WTC11 (cell line): ENCODE measurements around the gene NEDD8.

Source experiments
- CREB1 ChIP-seq: sonication (generic); formaldehyde crosslinking; IDR thresholded peaks from 2 replicates; pipeline ENCODE4 v1.8.0; 2023; ENCODE audit warnings: mild to moderate bottlenecking, missing genetic modification reagents
- MXD4 ChIP-seq: fragments of 250-450 bp; sonication (Bioruptor Pico); IDR thresholded peaks from 2 replicates; pipeline ENCODE4 v1.8.0; 2021; ENCODE audit warnings: mild to moderate bottlenecking, moderate library complexity, borderline replicate concordance
- NR2C2 ChIP-seq: sonication (generic); formaldehyde crosslinking; IDR thresholded peaks from 2 replicates; pipeline ENCODE4 v1.8.0; 2022; ENCODE audit warnings: mild to moderate bottlenecking, missing genetic modification reagents
- TCF7 ChIP-seq: sonication (generic); formaldehyde crosslinking; IDR thresholded peaks from 2 replicates; pipeline ENCODE4 v1.8.0; 2022; ENCODE audit warnings: mild to moderate bottlenecking, low read depth, missing genetic modification reagents, moderate library complexity
- TF ChIP-seq, protein P1 (sequence below): sonication (generic); formaldehyde crosslinking; IDR thresholded peaks from 2 replicates; pipeline ENCODE4 v1.8.1; 2023; ENCODE audit warnings: mild to moderate bottlenecking, missing genetic modification reagents, moderate library complexity
- TF ChIP-seq, protein P2 (sequence below): fragments of 200-600 bp; IDR thresholded peaks from 2 replicates; pipeline ENCODE4 v1.8.0; 2022; ENCODE audit warnings: antibody characterized with exemption
- TF ChIP-seq, protein P3 (sequence below): sonication (generic); formaldehyde crosslinking; conservative IDR thresholded peaks from 2 replicates; pipeline ENCODE4 v1.8.1; 2023; ENCODE audit warnings: mild to moderate bottlenecking, low read depth, missing genetic modification reagents, moderate library complexity

DNA sequence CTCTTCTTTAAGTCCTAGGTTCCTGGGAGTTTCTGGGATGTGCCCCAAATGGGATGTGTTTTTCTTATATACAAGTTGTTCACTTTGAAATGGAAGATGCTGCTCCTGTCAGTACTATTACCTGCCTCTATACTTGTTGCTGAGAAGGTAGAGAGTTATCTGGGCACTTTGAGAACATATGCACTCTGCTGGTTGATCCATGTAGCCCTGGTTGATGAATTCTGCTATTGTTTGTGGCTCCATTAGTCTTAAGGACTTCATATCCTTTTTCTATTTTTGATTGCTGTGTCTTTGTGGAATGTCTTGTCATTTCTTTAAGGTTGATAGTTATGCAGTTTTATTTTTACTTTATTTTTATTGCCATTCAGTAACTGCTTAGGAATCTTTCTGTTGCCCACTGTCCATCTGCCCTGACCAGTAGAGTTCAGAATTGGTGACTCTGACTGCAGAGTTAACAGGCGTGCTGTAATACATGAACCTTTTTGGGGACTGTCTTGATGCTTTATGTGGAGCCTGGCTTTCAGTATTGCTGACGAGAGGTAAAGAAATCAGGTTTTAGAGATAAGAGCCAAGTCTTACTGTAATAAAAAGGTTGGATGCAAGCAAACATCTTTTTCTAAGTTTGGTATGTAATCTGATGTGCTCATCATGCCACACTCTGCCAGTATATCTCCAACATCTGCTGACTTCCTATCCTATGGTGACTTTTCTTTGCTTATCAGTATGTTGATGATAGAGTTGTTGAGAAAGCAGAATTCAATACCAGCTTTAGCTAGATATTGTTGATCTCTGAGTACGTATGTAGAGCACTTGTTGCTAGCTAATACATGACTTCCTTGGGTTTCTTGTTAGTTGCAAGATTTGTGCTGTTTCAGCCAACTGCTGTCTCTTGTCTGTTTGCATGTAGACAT, 2.2 kb upstream of the NEDD8 start:
- TF ChIP-seq CREB1 (CRISPR knock-in tag) (no peak), TCF7 (no peak), MXD4 (CRISPR knock-in tag) (no peak), NR2C2 (no peak)
- TF ChIP-seq, protein P1, sequence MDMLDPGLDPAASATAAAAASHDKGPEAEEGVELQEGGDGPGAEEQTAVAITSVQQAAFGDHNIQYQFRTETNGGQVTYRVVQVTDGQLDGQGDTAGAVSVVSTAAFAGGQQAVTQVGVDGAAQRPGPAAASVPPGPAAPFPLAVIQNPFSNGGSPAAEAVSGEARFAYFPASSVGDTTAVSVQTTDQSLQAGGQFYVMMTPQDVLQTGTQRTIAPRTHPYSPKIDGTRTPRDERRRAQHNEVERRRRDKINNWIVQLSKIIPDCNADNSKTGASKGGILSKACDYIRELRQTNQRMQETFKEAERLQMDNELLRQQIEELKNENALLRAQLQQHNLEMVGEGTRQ (CRISPR knock-in tag) = no peak
- TF ChIP-seq, protein P2, sequence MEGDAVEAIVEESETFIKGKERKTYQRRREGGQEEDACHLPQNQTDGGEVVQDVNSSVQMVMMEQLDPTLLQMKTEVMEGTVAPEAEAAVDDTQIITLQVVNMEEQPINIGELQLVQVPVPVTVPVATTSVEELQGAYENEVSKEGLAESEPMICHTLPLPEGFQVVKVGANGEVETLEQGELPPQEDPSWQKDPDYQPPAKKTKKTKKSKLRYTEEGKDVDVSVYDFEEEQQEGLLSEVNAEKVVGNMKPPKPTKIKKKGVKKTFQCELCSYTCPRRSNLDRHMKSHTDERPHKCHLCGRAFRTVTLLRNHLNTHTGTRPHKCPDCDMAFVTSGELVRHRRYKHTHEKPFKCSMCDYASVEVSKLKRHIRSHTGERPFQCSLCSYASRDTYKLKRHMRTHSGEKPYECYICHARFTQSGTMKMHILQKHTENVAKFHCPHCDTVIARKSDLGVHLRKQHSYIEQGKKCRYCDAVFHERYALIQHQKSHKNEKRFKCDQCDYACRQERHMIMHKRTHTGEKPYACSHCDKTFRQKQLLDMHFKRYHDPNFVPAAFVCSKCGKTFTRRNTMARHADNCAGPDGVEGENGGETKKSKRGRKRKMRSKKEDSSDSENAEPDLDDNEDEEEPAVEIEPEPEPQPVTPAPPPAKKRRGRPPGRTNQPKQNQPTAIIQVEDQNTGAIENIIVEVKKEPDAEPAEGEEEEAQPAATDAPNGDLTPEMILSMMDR = no peak
- TF ChIP-seq, protein P3, sequence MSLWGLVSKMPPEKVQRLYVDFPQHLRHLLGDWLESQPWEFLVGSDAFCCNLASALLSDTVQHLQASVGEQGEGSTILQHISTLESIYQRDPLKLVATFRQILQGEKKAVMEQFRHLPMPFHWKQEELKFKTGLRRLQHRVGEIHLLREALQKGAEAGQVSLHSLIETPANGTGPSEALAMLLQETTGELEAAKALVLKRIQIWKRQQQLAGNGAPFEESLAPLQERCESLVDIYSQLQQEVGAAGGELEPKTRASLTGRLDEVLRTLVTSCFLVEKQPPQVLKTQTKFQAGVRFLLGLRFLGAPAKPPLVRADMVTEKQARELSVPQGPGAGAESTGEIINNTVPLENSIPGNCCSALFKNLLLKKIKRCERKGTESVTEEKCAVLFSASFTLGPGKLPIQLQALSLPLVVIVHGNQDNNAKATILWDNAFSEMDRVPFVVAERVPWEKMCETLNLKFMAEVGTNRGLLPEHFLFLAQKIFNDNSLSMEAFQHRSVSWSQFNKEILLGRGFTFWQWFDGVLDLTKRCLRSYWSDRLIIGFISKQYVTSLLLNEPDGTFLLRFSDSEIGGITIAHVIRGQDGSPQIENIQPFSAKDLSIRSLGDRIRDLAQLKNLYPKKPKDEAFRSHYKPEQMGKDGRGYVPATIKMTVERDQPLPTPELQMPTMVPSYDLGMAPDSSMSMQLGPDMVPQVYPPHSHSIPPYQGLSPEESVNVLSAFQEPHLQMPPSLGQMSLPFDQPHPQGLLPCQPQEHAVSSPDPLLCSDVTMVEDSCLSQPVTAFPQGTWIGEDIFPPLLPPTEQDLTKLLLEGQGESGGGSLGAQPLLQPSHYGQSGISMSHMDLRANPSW (CRISPR knock-in tag) = no peak
